Caco-2 (cell line): ENCODE data around the gene DCD. TPM values are rescaled to one million over a fixed set of nuclear protein-coding genes. Genes with fewer than 3 reads are reported as not detected.

Source experiments
- BruUV-seq: library from RNA; stranded (reverse); fragments of 400-500 nt; replicated peaks from 2 replicates; lab custom pipeline; 2021; lab: Mats Ljungman, UMichigan
- CTCF ChIA-PET: fragments of 300-600 bp; sonication (Branson Sonifier 250); formaldehyde crosslinking; loops from one replicate; lab custom pipeline; 2022; ENCODE audit warnings: antibody characterized with exemption; lab: Charles Lee
- POLR2A ChIA-PET: fragments of 300-600 bp; sonication (Branson Sonifier 250); formaldehyde crosslinking; loops from one replicate; lab custom pipeline; 2022; ENCODE audit warnings: antibody characterized with exemption; lab: Charles Lee
- DNase-seq, 2 experiments: peaks; one replicate each; pipeline versions ENCODE4 v3.0.0 to v3.0.0-alpha.2; 2020 to 2022
- H3K27me3 ChIP-seq: replicated peaks from 2 replicates; pipeline ENCODE4 v1.6.0; 2011; ENCODE audit warnings: low read length; ENCODE audit not compliant: control insufficient read depth, insufficient read depth
- H3K36me3 ChIP-seq: 2 replicates; pipeline ENCODE4 v1.5.1; 2011; ENCODE audit warnings: low read length; ENCODE audit not compliant: control insufficient read depth, insufficient read depth
- H3K4me1 ChIP-seq: fragments of 250-450 bp; sonication (Bioruptor Pico); 2 replicates; pipeline ENCODE4 v1.5.1; 2020; ENCODE audit warnings: mild to moderate bottlenecking
- H3K4me3 ChIP-seq: 2 replicates; pipeline ENCODE4 v1.5.1; 2011; ENCODE audit warnings: low read depth, mild to moderate bottlenecking, control low read depth, low read length
- H3K9me3 ChIP-seq: fragments of 250-450 bp; sonication (Bioruptor Pico); 2 replicates; pipeline ENCODE4 v1.5.1; 2020; ENCODE audit warnings: mild to moderate bottlenecking, moderate library complexity
- H3K27ac Mint-ChIP-seq: one replicate; pipeline ENCODE4 v1.8.0; 2022; ENCODE audit warnings: mixed read lengths; ENCODE audit not compliant: unreplicated experiment
- H3K27me3 Mint-ChIP-seq: one replicate; pipeline ENCODE4 v1.8.0; 2022; ENCODE audit warnings: mixed read lengths; ENCODE audit not compliant: insufficient read depth, unreplicated experiment
- H3K36me3 Mint-ChIP-seq: one replicate; pipeline ENCODE4 v1.8.0; 2022; ENCODE audit warnings: mild to moderate bottlenecking, mixed read lengths; ENCODE audit not compliant: insufficient read depth, unreplicated experiment
- H3K4me1 Mint-ChIP-seq: one replicate; pipeline ENCODE4 v1.8.0; 2022; ENCODE audit warnings: low read depth, mixed read lengths; ENCODE audit not compliant: unreplicated experiment
- H3K4me3 Mint-ChIP-seq: one replicate; pipeline ENCODE4 v1.8.0; 2022; ENCODE audit warnings: mild to moderate bottlenecking, moderate library complexity, mixed read lengths; ENCODE audit not compliant: unreplicated experiment
- H3K9me3 Mint-ChIP-seq: one replicate; pipeline ENCODE4 v1.8.0; 2022; ENCODE audit warnings: mixed read lengths; ENCODE audit not compliant: unreplicated experiment
- CTCF ChIP-seq, 2 experiments: fragments of 200-600 bp in 1 of 2; IDR thresholded peaks; 1 replicate in 1 of 2; 2 replicates in 1 of 2; pipeline versions ENCODE4 v1.5.1 to v1.8.0; 2011 to 2022; ENCODE audit warnings: antibody characterized with exemption in 1 of 2, control low read depth in 1 of 2, inconsistent platforms in 1 of 2, low read depth in 1 of 2, low read length in 1 of 2, mild to moderate bottlenecking in 1 of 2, moderate library complexity in 1 of 2; ENCODE audit not compliant: insufficient read depth in 1 of 2, severe bottlenecking in 1 of 2, unreplicated experiment in 1 of 2
- intact Hi-C: fragments of 100-400 bp; cut with micrococcal nuclease; formaldehyde crosslinking; loops from one replicate; pipeline ENCODE4 v1.10.0; 2022; ENCODE audit not compliant: unreplicated experiment
- total RNA-seq: library from RNA; stranded (reverse); gene quantifications from 2 replicates; pipeline ENCODE4 v1.2.3, GENCODE V29; 2022

Gene DCD
- total RNA-seq, 1 experiment from 2014 or later, result not detected

GRCh38 chr12:54662026-54662425 is 13.9 kb upstream of the DCD start:
- no peaks in the 10 kb centered on the region for H3K9me3 Mint-ChIP-seq
- Histone ChIP-seq H3K27me3 (no peaks in the 10 kb centered on the region; the same call in 1 of the 2 replicates), H3K36me3 (no peaks in the 10 kb centered on the region), H3K4me1 (no peaks in the 10 kb centered on the region), H3K4me3 (no peak overlapping the region), H3K9me3 (no peaks in the 10 kb centered on the region)
- H3K4me3 Mint-ChIP-seq, result no peak overlapping the region
- DNase-seq, result no peak
- no peak for TF ChIP-seq CTCF (IDR thresholded peaks at IDR 0.05; ENCODE audit: insufficient read depth in 1 of 2, low read depth in 1 of 2, low read length in 1 of 2, severe bottlenecking in 1 of 2, unreplicated experiment in 1 of 2)
- no peak overlapping the region for H3K27ac Mint-ChIP-seq
- H3K27me3 Mint-ChIP-seq, result peaks cover 25% of the 10 kb centered on the region
- ChIA-PET CTCF (no interaction called here), POLR2A (no interaction called here)
- H3K4me1 Mint-ChIP-seq, result no peaks in the 10 kb centered on the region
- BruUV-seq, result no TSS peak
- H3K36me3 Mint-ChIP-seq, result no peaks in the 10 kb centered on the region
- intact Hi-C loops, result no loop called here

- no peak overlapping the region for H3K27ac Mint-ChIP-seq
- peaks cover 21% of the 10 kb centered on the region for H3K27me3 Mint-ChIP-seq
- CTCF ChIA-PET, result no interaction called here
- BruUV-seq, result no TSS peak
- no peak for TF ChIP-seq CTCF (IDR thresholded peaks at IDR 0.05; ENCODE audit: insufficient read depth in 1 of 2, low read depth in 1 of 2, low read length in 1 of 2, severe bottlenecking in 1 of 2, unreplicated experiment in 1 of 2)
- no peak for DNase-seq
- H3K9me3 ChIP-seq, result no peaks in the 10 kb centered on the region
- no peak overlapping the region for H3K4me3 Mint-ChIP-seq
- no peak overlapping the region for H3K4me3 ChIP-seq
- intact Hi-C loops, result no loop called here
- H3K9me3 Mint-ChIP-seq, result no peaks in the 10 kb centered on the region
- no peaks in the 10 kb centered on the region for H3K4me1 ChIP-seq
- no peaks in the 10 kb centered on the region; the same call in 1 of the 2 replicates for H3K27me3 ChIP-seq
- H3K36me3 Mint-ChIP-seq, result no peaks in the 10 kb centered on the region
- POLR2A ChIA-PET, result no interaction called here
- no peaks in the 10 kb centered on the region for H3K4me1 Mint-ChIP-seq
- H3K36me3 ChIP-seq, result no peaks in the 10 kb centered on the region
These were observed 12.9 kb upstream of the DCD start for GRCh38 chr12:54661048-54661447.

GRCh38 chr12:54660320-54660962 is 12.3 kb upstream of the DCD start:
- H3K9me3 Mint-ChIP-seq, result no peaks in the 10 kb centered on the region
- BruUV-seq, result no TSS peak
- intact Hi-C loops, result no loop called here
- no peak for DNase-seq
- Histone ChIP-seq H3K4me3 (no peak overlapping the region), H3K36me3 (no peaks in the 10 kb centered on the region), H3K9me3 (no peaks in the 10 kb centered on the region), H3K27me3 (no peaks in the 10 kb centered on the region; the same call in 1 of the 2 replicates), H3K4me1 (no peaks in the 10 kb centered on the region)
- ChIA-PET CTCF (interaction anchor here (0.8 kb wide), 1 partner anchor 353 kb away, joined by 5 read pairs; no protein-coding TSS in a partner anchor), POLR2A (no interaction called here)
- no peaks in the 10 kb centered on the region for H3K36me3 Mint-ChIP-seq
- H3K4me3 Mint-ChIP-seq, result no peak overlapping the region
- no peak for TF ChIP-seq CTCF (IDR thresholded peaks at IDR 0.05; ENCODE audit: insufficient read depth in 1 of 2, low read depth in 1 of 2, low read length in 1 of 2, severe bottlenecking in 1 of 2, unreplicated experiment in 1 of 2)
- no peaks in the 10 kb centered on the region for H3K4me1 Mint-ChIP-seq
- H3K27me3 Mint-ChIP-seq, result peaks cover 20% of the 10 kb centered on the region
- no peak overlapping the region for H3K27ac Mint-ChIP-seq
